Panc1 (cell line): ENCODE measurements around the gene AHRR. TPM values are rescaled to one million over a fixed set of nuclear protein-coding genes. Genes with fewer than 3 reads are reported as not detected.

ENCODE experiments used
- ATAC-seq: fragments of 200-7000 bp; cut with Tn5 transposase; 2 replicates; pipeline ENCODE4 v1.9.1; 2020; ENCODE audit warnings: mild to moderate bottlenecking, moderate library complexity
- BruUV-seq: library from RNA; stranded (reverse); fragments of 400-500 nt; replicated peaks from 2 replicates; lab custom pipeline; 2021; lab: Mats Ljungman, UMichigan
- CTCF ChIA-PET: fragments of 300-600 bp; sonication (Branson Sonifier 250); formaldehyde crosslinking; loops from one replicate; lab custom pipeline; 2022; ENCODE audit warnings: antibody characterized with exemption; lab: Charles Lee
- POLR2A ChIA-PET: fragments of 300-600 bp; sonication (Branson Sonifier 250); formaldehyde crosslinking; loops from one replicate; lab custom pipeline; 2022; ENCODE audit warnings: antibody characterized with exemption; lab: Charles Lee
- DNase-seq: peaks from one replicate; pipeline ENCODE4 v3.0.0-alpha.2; 2010; ENCODE audit warnings: low read depth, low spot score
- H3K27ac ChIP-seq: 2 replicates; pipeline ENCODE4 v1.5.1; 2011; ENCODE audit warnings: mild to moderate bottlenecking, low read length, inconsistent platforms
- H3K27me3 ChIP-seq: fragments of 200-500 bp; sonication (Bioruptor generic); 2 replicates; pipeline ENCODE4 v1.6.0; 2014; ENCODE audit warnings: low read length, inconsistent platforms; ENCODE audit not compliant: control insufficient read depth, insufficient read depth
- H3K36me3 ChIP-seq: fragments of 200-500 bp; sonication (Bioruptor generic); 2 replicates; pipeline ENCODE4 v1.5.1; 2014; ENCODE audit warnings: inconsistent platforms, mild to moderate bottlenecking, low read length, moderate library complexity; ENCODE audit not compliant: control insufficient read depth, insufficient read depth
- H3K4me1 ChIP-seq: 2 replicates; pipeline ENCODE4 v1.5.1; 2011; ENCODE audit warnings: inconsistent platforms, mild to moderate bottlenecking, low read length, moderate library complexity; ENCODE audit not compliant: control insufficient read depth, insufficient read depth
- H3K4me3 ChIP-seq, 2 experiments: 2 replicates each; pipeline ENCODE4 v1.5.1; 2011 to 2012; ENCODE audit warnings: low read depth in 2 of 2, low read length in 2 of 2, mild to moderate bottlenecking in 2 of 2, inconsistent platforms in 1 of 2, moderate library complexity in 1 of 2
- H3K9me3 ChIP-seq: fragments of 200-500 bp; sonication (Bioruptor generic); 2 replicates; pipeline ENCODE4 v1.5.1; 2014; ENCODE audit warnings: low read depth, mild to moderate bottlenecking, inconsistent platforms, low read length, moderate library complexity; ENCODE audit not compliant: control insufficient read depth, insufficient read depth
- POLR2AphosphoS5 ChIP-seq: IDR thresholded peaks from 2 replicates; pipeline ENCODE4 v1.6.1; 2012; ENCODE audit warnings: mild to moderate bottlenecking, low read depth, low read length, moderate library complexity
- SIN3A ChIP-seq: IDR thresholded peaks from 2 replicates; pipeline ENCODE4 v1.6.1; 2012; ENCODE audit warnings: low read depth, mild to moderate bottlenecking, low read length, moderate library complexity, borderline replicate concordance; ENCODE audit not compliant: insufficient read depth
- TCF7L2 ChIP-seq: IDR thresholded peaks from 2 replicates; pipeline ENCODE4 v1.6.1; 2011; ENCODE audit warnings: mild to moderate bottlenecking, low read depth, low read length, inconsistent platforms
- in situ Hi-C: cut with HindIII; loops from 2 replicates; pipeline ENCODE4 v1.10.0; 2016; ENCODE audit warnings: low sequenced_read_pairs, low pct_unique_long_range_greater_than_20kb
- intact Hi-C: fragments of 100-400 bp; cut with micrococcal nuclease; formaldehyde crosslinking; loops from one replicate; pipeline ENCODE4 v1.10.0; 2022; ENCODE audit not compliant: unreplicated experiment
- total RNA-seq: library from RNA; stranded (reverse); gene quantifications from one replicate; pipeline ENCODE4 v1.2.1, GENCODE V29; 2021; ENCODE audit not compliant: unreplicated experiment
- TF ChIP-seq, protein P1 (sequence below): fragments of 450-650 bp; IDR thresholded peaks from 2 replicates; pipeline ENCODE4 v1.5.1; 2017; ENCODE audit warnings: mild to moderate bottlenecking
- TF ChIP-seq, protein P2 (sequence below), 2 experiments: IDR thresholded peaks; 2 replicates each; pipeline ENCODE4 v1.6.1; 2011 to 2012; ENCODE audit warnings: low read depth in 2 of 2, control low read depth in 1 of 2, low read length in 1 of 2, mild to moderate bottlenecking in 1 of 2, moderate library complexity in 1 of 2; ENCODE audit not compliant: insufficient read depth in 1 of 2

Gene AHRR
- total RNA-seq, 1 experiment from 2014 or later = 23.6 TPM

DNA sequence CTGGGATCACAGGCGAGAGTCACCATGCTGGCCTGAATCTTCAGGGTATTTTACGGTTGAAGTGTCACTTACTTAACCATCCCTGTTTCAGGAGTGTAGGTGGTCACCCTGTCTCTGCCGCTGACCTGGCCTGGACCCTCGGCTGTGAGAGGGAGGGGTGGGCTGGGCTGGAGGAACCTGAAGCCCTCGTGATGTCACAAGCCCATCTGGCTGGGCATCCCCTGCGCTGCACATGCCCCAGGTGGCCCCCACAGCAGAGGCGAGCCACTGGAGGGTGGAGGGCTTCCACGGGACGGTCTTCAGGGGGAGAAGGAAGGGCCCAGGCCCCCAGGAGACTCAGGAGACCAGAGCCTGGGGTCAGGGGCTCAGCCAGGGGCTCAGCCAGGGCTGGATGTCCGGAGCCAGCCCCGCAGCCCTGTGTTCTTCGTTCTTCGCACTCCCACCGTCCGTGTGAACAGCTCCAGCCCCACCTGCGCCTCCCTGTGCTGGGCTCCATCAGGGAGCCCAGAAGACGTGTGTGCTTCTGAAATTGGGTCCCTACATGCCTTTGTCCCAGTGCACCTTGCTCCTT lies 7.6 kb upstream of the AHRR start:
- peaks cover 4% of the 10 kb centered on the region for H3K36me3 ChIP-seq
- no peak overlapping the region for H3K27ac ChIP-seq
- DNase-seq (no peak), ATAC-seq (no peak)
- in situ Hi-C loops (no loop called here), intact Hi-C loops (no loop called here)
- ChIA-PET CTCF (no interaction called here), POLR2A (no interaction called here)
- TF ChIP-seq TCF7L2 (no peak), SIN3A (no peak), POLR2AphosphoS5 (no peak)
- TF ChIP-seq, protein P1, sequence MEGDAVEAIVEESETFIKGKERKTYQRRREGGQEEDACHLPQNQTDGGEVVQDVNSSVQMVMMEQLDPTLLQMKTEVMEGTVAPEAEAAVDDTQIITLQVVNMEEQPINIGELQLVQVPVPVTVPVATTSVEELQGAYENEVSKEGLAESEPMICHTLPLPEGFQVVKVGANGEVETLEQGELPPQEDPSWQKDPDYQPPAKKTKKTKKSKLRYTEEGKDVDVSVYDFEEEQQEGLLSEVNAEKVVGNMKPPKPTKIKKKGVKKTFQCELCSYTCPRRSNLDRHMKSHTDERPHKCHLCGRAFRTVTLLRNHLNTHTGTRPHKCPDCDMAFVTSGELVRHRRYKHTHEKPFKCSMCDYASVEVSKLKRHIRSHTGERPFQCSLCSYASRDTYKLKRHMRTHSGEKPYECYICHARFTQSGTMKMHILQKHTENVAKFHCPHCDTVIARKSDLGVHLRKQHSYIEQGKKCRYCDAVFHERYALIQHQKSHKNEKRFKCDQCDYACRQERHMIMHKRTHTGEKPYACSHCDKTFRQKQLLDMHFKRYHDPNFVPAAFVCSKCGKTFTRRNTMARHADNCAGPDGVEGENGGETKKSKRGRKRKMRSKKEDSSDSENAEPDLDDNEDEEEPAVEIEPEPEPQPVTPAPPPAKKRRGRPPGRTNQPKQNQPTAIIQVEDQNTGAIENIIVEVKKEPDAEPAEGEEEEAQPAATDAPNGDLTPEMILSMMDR = no peak
- TF ChIP-seq, protein P2, sequence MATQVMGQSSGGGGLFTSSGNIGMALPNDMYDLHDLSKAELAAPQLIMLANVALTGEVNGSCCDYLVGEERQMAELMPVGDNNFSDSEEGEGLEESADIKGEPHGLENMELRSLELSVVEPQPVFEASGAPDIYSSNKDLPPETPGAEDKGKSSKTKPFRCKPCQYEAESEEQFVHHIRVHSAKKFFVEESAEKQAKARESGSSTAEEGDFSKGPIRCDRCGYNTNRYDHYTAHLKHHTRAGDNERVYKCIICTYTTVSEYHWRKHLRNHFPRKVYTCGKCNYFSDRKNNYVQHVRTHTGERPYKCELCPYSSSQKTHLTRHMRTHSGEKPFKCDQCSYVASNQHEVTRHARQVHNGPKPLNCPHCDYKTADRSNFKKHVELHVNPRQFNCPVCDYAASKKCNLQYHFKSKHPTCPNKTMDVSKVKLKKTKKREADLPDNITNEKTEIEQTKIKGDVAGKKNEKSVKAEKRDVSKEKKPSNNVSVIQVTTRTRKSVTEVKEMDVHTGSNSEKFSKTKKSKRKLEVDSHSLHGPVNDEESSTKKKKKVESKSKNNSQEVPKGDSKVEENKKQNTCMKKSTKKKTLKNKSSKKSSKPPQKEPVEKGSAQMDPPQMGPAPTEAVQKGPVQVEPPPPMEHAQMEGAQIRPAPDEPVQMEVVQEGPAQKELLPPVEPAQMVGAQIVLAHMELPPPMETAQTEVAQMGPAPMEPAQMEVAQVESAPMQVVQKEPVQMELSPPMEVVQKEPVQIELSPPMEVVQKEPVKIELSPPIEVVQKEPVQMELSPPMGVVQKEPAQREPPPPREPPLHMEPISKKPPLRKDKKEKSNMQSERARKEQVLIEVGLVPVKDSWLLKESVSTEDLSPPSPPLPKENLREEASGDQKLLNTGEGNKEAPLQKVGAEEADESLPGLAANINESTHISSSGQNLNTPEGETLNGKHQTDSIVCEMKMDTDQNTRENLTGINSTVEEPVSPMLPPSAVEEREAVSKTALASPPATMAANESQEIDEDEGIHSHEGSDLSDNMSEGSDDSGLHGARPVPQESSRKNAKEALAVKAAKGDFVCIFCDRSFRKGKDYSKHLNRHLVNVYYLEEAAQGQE (IDR thresholded peaks at IDR 0.05; ENCODE audit: insufficient read depth in 1 of 2, low read depth in 2 of 2, low read length in 1 of 2) = no peak
- BruUV-seq = no TSS peak
- no peaks in the 10 kb centered on the region for H3K9me3 ChIP-seq
- H3K4me3 ChIP-seq = no peak overlapping the region
- H3K4me1 ChIP-seq = peaks cover 53% of the 10 kb centered on the region
- no peaks in the 10 kb centered on the region for H3K27me3 ChIP-seq

DNA sequence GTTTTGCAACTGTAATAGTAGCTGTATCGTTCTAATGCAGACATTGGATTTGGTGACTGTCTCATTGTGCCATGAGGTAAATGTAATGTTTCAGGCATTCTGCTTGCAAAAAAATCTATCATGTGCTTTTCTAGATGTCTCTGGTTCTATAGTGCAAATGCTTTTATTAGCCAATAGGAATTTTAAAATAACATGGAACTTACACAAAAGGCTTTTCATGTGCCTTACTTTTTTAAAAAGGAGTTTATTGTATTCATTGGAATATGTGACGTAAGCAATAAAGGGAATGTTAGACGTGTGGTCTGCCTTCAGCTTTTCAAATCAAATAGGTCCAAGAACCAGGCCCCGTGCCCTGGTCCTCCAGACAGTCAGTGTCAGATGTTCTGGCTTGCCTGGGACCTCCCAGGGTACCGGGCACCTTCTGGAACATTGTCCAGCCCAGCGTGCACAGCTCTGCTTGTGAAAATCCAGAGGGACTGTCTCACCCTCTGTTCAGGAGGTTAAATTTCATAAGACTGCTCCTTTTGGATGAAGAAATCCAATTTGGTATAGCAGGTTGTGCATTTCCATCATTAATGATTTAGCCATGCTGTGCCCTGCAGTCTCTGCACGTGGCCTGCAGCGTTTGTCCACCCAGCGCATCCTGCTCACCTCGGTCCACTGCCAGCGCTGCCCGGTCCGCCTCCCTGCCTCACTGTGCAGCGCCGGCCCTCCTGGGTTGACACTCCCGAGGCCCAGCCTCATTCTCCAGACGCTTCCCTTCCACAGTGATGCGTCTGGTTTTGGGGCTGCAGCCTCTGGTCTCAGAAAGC lies 6.6 kb upstream of the AHRR start:
- no TSS peak for BruUV-seq
- Histone ChIP-seq H3K9me3 (no peaks in the 10 kb centered on the region), H3K27ac (peak overlapping the region; percentile 39; the same call in 1 of the 2 replicates), H3K27me3 (no peaks in the 10 kb centered on the region), H3K36me3 (peaks cover 4% of the 10 kb centered on the region), H3K4me1 (peaks cover 59% of the 10 kb centered on the region), H3K4me3 (no peak overlapping the region)
- POLR2A ChIA-PET = no interaction called here
- no peak for DNase-seq
- CTCF ChIA-PET = no interaction called here
- no peak for ATAC-seq
- intact Hi-C loops = loop anchor here (5.0 kb wide), 1 partner anchor 117 kb away; no protein-coding TSS in a partner anchor
- in situ Hi-C loops = no loop called here
- TF ChIP-seq, protein P1 = no peak
- no peak for TF ChIP-seq TCF7L2
- TF ChIP-seq POLR2AphosphoS5 = no peak
- TF ChIP-seq SIN3A = no peak
- TF ChIP-seq, protein P2 (IDR thresholded peaks at IDR 0.05; ENCODE audit: insufficient read depth in 1 of 2, low read depth in 2 of 2, low read length in 1 of 2) = no peak
